SU-DHL-6 (cell line): ENCODE measurements around the gene ASXL1.

Experiments
- H2AFZ ChIP-seq: fragments of 200-600 bp; sonication (generic); 2 replicates; pipeline ENCODE4 v1.6.1; 2014; ENCODE audit warnings: low read depth, mild to moderate bottlenecking, moderate library complexity, mixed read lengths, antibody characterized with exemption, low read length; ENCODE audit not compliant: severe bottlenecking
- H3F3A ChIP-seq: fragments of 200-600 bp; shearing (Covaris generic); 2 replicates; pipeline ENCODE4 v1.6.0; 2016; ENCODE audit warnings: antibody characterized with exemption, mild to moderate bottlenecking; ENCODE audit not compliant: insufficient read depth
- H3K27ac ChIP-seq: fragments of 200-600 bp; sonication (generic); 2 replicates; pipeline ENCODE4 v1.5.1; 2016; ENCODE audit warnings: low read depth, mild to moderate bottlenecking, low read length, moderate library complexity, mixed read lengths
- H3K27me3 ChIP-seq: fragments of 200-600 bp; sonication (generic), shearing (Covaris generic); 2 replicates; pipeline ENCODE4 v1.6.0; 2014; ENCODE audit warnings: mild to moderate bottlenecking, low read length
- H3K36me3 ChIP-seq: fragments of 200-600 bp; sonication (generic); 2 replicates; pipeline ENCODE4 v1.6.1; 2014; ENCODE audit warnings: mild to moderate bottlenecking, low read length, mixed read lengths
- H3K4me2 ChIP-seq: fragments of 300-600, 200-600 bp; shearing (Covaris generic), sonication (generic); 2 replicates; pipeline ENCODE4 v1.6.0; 2014; ENCODE audit warnings: low read length, low read depth, mild to moderate bottlenecking; ENCODE audit not compliant: poor library complexity, severe bottlenecking
- H3K4me3 ChIP-seq: fragments of 200-600 bp; sonication (generic); 2 replicates; pipeline ENCODE4 v1.5.1; 2014; ENCODE audit warnings: antibody characterized with exemption, low read length, mild to moderate bottlenecking, mixed read lengths; ENCODE audit not compliant: insufficient read depth, poor library complexity, severe bottlenecking
- H3K79me2 ChIP-seq: fragments of 200-600 bp; sonication (generic); 2 replicates; pipeline ENCODE4 v1.6.1; 2014; ENCODE audit warnings: mild to moderate bottlenecking, low read length, moderate library complexity; ENCODE audit not compliant: insufficient read depth
- H3K9ac ChIP-seq: fragments of 200-600 bp; sonication (generic); 2 replicates; pipeline ENCODE4 v1.7.0; 2014; ENCODE audit warnings: mild to moderate bottlenecking, low read length
- H3K9me2 ChIP-seq: fragments of 200-600 bp; sonication (generic); replicated peaks from 2 replicates; pipeline ENCODE4 v1.6.1; 2014; ENCODE audit warnings: low read length; ENCODE audit not compliant: insufficient read depth
- H3K9me3 ChIP-seq: fragments of 200-600 bp; sonication (generic); 2 replicates; pipeline ENCODE4 v1.6.1; 2014; ENCODE audit warnings: low read length, mixed read lengths; ENCODE audit not compliant: insufficient read depth
- H4K20me1 ChIP-seq: fragments of 200-600 bp; sonication (generic); 2 replicates; pipeline ENCODE4 v1.6.1; 2014; ENCODE audit warnings: low read depth, mild to moderate bottlenecking, antibody characterized with exemption, low read length, moderate library complexity, mixed read lengths
- EZH2phosphoT487 ChIP-seq: fragments of 200-600 bp; sonication (generic), shearing (Covaris generic); conservative IDR thresholded peaks from 2 replicates; pipeline ENCODE4 v1.6.1; 2018; ENCODE audit warnings: mild to moderate bottlenecking, antibody characterized with exemption, low read length, moderate library complexity, mixed read lengths
- TF ChIP-seq, protein P1 (sequence below): fragments of 200-600 bp; sonication (generic); IDR thresholded peaks from one replicate; pipeline ENCODE4 v1.5.1; 2017; ENCODE audit warnings: antibody characterized with exemption, mild to moderate bottlenecking, low read length, moderate library complexity; ENCODE audit not compliant: insufficient read depth, poor library complexity, severe bottlenecking

Gene ASXL1

DNA sequence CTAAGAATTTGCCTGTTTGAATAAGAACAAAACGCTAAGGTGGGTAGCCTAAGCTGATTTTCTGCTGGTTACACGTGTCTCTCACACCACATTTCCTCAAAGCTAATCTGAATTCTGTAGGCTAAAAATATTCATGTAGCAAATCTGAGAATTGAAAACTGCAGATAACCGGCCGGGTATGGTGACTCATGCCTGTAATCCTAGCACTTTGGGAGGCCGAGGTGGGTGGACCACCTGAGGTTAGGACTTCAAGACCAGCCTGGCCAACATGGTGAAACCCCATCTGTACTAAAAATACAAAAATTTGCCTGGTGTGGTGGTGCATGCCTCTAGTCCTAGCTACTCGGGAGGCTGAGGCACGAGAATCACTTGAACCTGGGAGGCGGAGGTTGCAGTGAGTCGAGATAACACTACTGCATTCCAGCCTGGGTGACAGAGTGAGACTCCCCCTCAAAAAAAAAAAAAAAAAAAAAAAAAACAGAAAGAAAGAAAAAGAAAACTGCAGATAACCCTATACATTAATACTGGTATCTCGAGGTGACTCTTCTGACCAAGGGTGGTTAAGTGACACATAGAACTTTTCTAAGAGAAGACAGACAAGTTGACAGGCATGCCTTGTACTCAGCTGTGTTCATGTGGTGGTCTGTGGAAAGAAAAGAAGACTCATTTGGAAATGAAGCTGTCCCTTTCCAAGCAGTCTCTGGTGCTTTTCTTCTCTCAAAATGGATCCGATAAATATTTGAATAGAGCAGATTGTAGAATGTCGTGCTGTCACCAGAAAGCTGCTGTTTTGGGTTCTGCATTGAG, 24.7 kb upstream of the ASXL1 start:
- H3K27ac ChIP-seq: no peak overlapping the region
- H3K4me2 ChIP-seq: no peak overlapping the region
- H3K79me2 ChIP-seq: no peaks in the 10 kb centered on the region
- no peaks in the 10 kb centered on the region for H3K27me3 ChIP-seq
- H3K9me3 ChIP-seq: no peaks in the 10 kb centered on the region
- H3K4me3 ChIP-seq: no peak overlapping the region
- H3K36me3 ChIP-seq: peaks cover 23% of the 10 kb centered on the region
- H3K9me2 ChIP-seq: no peaks in the 10 kb centered on the region
- H3K9ac ChIP-seq: no peak overlapping the region
- TF ChIP-seq, protein P1, sequence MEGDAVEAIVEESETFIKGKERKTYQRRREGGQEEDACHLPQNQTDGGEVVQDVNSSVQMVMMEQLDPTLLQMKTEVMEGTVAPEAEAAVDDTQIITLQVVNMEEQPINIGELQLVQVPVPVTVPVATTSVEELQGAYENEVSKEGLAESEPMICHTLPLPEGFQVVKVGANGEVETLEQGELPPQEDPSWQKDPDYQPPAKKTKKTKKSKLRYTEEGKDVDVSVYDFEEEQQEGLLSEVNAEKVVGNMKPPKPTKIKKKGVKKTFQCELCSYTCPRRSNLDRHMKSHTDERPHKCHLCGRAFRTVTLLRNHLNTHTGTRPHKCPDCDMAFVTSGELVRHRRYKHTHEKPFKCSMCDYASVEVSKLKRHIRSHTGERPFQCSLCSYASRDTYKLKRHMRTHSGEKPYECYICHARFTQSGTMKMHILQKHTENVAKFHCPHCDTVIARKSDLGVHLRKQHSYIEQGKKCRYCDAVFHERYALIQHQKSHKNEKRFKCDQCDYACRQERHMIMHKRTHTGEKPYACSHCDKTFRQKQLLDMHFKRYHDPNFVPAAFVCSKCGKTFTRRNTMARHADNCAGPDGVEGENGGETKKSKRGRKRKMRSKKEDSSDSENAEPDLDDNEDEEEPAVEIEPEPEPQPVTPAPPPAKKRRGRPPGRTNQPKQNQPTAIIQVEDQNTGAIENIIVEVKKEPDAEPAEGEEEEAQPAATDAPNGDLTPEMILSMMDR: no peak
- no peak for TF ChIP-seq EZH2phosphoT487
- H4K20me1 ChIP-seq: no peaks in the 10 kb centered on the region
- no peaks in the 10 kb centered on the region for H3F3A ChIP-seq
- H2AFZ ChIP-seq: no peak overlapping the region

DNA sequence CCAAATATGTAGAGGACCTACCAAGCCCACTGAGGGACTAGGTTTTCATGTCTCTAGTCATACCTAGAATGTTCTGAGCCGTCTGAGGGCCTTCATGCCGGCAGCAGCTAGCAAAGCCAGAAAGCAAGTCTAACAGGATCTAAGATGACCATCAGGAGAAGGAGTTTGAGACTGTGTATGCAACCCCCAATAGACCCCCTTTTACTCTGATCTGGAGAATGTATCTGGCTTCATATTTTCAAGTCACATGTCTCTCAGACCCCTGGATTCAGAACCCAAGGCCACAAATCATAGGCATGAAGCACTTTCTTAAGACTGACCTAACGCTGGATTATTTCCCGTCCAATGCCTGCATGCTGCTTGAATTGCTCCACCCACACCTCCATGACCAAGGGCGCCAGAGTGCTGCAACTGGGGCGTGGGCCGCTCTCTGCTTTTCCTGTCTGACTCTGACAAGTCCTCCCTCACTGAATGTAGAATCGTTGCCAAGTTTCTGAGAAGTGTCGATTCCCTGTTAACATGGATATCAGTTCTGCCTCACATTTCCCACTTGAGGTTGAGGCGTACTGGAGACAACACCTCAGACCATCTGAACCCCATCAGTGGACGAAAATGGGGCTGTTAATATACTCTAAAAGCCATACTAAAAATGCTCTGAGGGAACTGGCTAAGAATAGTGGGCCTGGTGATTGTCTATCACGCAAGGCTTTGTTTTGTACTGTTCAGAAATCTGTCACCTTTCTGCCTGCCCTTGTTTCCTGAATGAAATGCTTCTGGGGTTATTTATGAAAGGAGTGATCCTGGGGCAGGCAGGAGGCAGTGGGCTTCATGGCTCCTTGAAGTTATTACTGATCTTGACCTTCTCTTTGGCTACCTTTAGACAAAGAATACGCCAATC, 23.9 kb upstream of the ASXL1 start:
- no peaks in the 10 kb centered on the region for H3K27me3 ChIP-seq
- no peaks in the 10 kb centered on the region for H3K79me2 ChIP-seq
- no peaks in the 10 kb centered on the region for H3F3A ChIP-seq
- H3K4me2 ChIP-seq: no peak overlapping the region
- no peak overlapping the region for H3K4me3 ChIP-seq
- no peaks in the 10 kb centered on the region for H4K20me1 ChIP-seq
- no peak overlapping the region for H3K27ac ChIP-seq
- H3K9me3 ChIP-seq: no peaks in the 10 kb centered on the region
- H3K9me2 ChIP-seq: no peaks in the 10 kb centered on the region
- H3K9ac ChIP-seq: no peak overlapping the region
- H3K36me3 ChIP-seq: peaks cover 23% of the 10 kb centered on the region
- no peak overlapping the region for H2AFZ ChIP-seq
- no peak for TF ChIP-seq EZH2phosphoT487
- TF ChIP-seq, protein P1: no peak

DNA sequence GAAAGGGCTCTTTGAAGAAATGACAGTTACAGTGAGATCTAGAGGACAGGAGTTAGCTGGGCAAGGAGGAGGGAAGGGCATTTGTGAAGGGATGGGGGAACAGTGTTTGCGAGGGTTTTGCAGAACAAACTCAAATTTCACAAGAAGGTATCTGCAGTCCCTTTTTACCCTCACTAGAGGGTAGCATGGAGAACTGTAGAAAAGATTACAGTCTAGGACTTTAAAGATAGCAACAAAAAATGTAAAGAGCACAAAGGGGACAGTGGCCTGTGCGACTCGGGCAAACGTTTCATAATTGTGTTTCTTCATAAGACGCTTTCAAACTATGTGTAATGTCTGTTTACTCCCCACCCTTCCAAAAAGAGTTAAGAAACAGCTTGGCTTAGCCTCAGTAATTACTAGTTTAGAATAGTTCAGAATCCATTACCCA, 21.2 kb upstream of the ASXL1 start:
- H3K27ac ChIP-seq: no peak overlapping the region

More for the DNA sequence above, 21.2 kb upstream of the ASXL1 start:
- Histone ChIP-seq H3K9me3 (no peaks in the 10 kb centered on the region), H3K27me3 (no peaks in the 10 kb centered on the region), H3F3A (no peaks in the 10 kb centered on the region), H3K79me2 (no peaks in the 10 kb centered on the region), H3K4me2 (no peak overlapping the region), H3K9ac (no peak overlapping the region), H3K9me2 (no peaks in the 10 kb centered on the region), H3K4me3 (no peak overlapping the region), H3K36me3 (peaks cover 4% of the 10 kb centered on the region; the same call in 1 of the 2 replicates), H2AFZ (no peak overlapping the region), H4K20me1 (no peaks in the 10 kb centered on the region)
- no peak for TF ChIP-seq EZH2phosphoT487
- TF ChIP-seq, protein P1: peak; percentile 39
